HCT116 (cell line): ENCODE measurements around the gene BEND6. TPM values are rescaled to one million over a fixed set of nuclear protein-coding genes. Genes with fewer than 3 reads are reported as not detected.

Experiments used
- ATAC-seq: fragments of 200-7000 bp; cut with Tn5 transposase; 2 replicates; pipeline ENCODE4 v1.9.1; 2020; ENCODE audit warnings: mild to moderate bottlenecking, moderate library complexity
- BruUV-seq: library from RNA; stranded (reverse); fragments of 400-500 nt; replicated peaks from 2 replicates; lab custom pipeline; 2021; lab: Mats Ljungman, UMichigan
- CTCF ChIA-PET: fragments of 300-600 bp; sonication (Branson Sonifier 250); formaldehyde crosslinking; loops from one replicate; lab custom pipeline; 2021; ENCODE audit warnings: antibody characterized with exemption; lab: Charles Lee
- POLR2A ChIA-PET: fragments of 300-600, 350-600 bp; sonication (Branson Sonifier 250); formaldehyde crosslinking; loops from one replicate; lab custom pipeline; 2021; ENCODE audit warnings: antibody characterized with exemption; lab: Charles Lee
- RAD21 ChIA-PET, 2 experiments: fragments of 300-600 bp; sonication (Branson Sonifier 250); formaldehyde crosslinking; loops; one replicate each; lab custom pipeline; 2023; ENCODE audit warnings: low total read pairs in 2 of 2; ENCODE audit not compliant: uncharacterized antibody in 2 of 2, unreplicated experiment in 2 of 2, low non-redundant PET in 1 of 2; lab: Charles Lee
- DNase-seq: peaks from one replicate; pipeline ENCODE4 v3.0.0-alpha.2; 2010; ENCODE audit warnings: low read depth, low spot score
- H2AFZ ChIP-seq: fragments of 200-600 bp; shearing (Covaris generic), sonication (generic); 2 replicates; pipeline ENCODE4 v1.6.1; 2017; ENCODE audit warnings: low read depth, mixed run types, mixed read lengths, antibody characterized with exemption, low read length; ENCODE audit not compliant: poor library complexity, severe bottlenecking
- H3K27ac ChIP-seq: 2 replicates; pipeline ENCODE4 v1.5.1; 2012; ENCODE audit warnings: low read depth, low read length
- H3K27me3 ChIP-seq: fragments of 200-600 bp; sonication (generic); 2 replicates; pipeline ENCODE4 v1.6.1; 2016; ENCODE audit warnings: mixed run types, low read length, mixed read lengths; ENCODE audit not compliant: insufficient read depth
- H3K36me3 ChIP-seq, 2 experiments: fragments of 200-500 bp in 1 of 2; fragments of 200-600 bp in 1 of 2; sonication (Bioruptor generic) in 1 of 2; sonication (generic) in 1 of 2; 2 replicates each; pipeline versions ENCODE4 v1.5.1 to v1.6.1; 2014 to 2016; ENCODE audit warnings: low read length in 2 of 2, inconsistent platforms in 1 of 2, mixed read lengths in 1 of 2, mixed run types in 1 of 2; ENCODE audit not compliant: insufficient read depth in 2 of 2, control insufficient read depth in 1 of 2
- H3K4me1 ChIP-seq, 2 experiments: fragments of 200-600 bp in 1 of 2; sonication (generic) in 1 of 2; 2 replicates each; pipeline versions ENCODE4 v1.5.1 to v1.6.1; 2012 to 2017; ENCODE audit warnings: low read length in 2 of 2, inconsistent platforms in 1 of 2, mild to moderate bottlenecking in 1 of 2, mixed read lengths in 1 of 2, mixed run types in 1 of 2, moderate library complexity in 1 of 2; ENCODE audit not compliant: insufficient read depth in 2 of 2, control insufficient read depth in 1 of 2
- H3K4me2 ChIP-seq: fragments of 200-600 bp; sonication (generic); 2 replicates; pipeline ENCODE4 v1.6.1; 2017; ENCODE audit warnings: mixed run types, low read length, mixed read lengths
- H3K4me3 ChIP-seq, 2 experiments: fragments of 200-600 bp in 1 of 2; sonication (generic) in 1 of 2; replicated peaks in 1 of 2; 2 replicates each; pipeline ENCODE4 v1.5.1; 2011 to 2016; ENCODE audit warnings: low read length in 2 of 2, control low read depth in 1 of 2, low read depth in 1 of 2, mild to moderate bottlenecking in 1 of 2, mixed read lengths in 1 of 2, mixed run types in 1 of 2
- H3K79me2 ChIP-seq: fragments of 200-600 bp; sonication (generic); 2 replicates; pipeline ENCODE4 v1.6.1; 2017; ENCODE audit warnings: mild to moderate bottlenecking, mixed run types, low read length, moderate library complexity, mixed read lengths; ENCODE audit not compliant: insufficient read depth
- H3K9ac ChIP-seq: fragments of 200-600 bp; sonication (generic); 2 replicates; pipeline ENCODE4 v1.6.1; 2016; ENCODE audit warnings: low read length, mixed read lengths
- H3K9me2 ChIP-seq: fragments of 200-600 bp; sonication (generic), shearing (Covaris generic); 2 replicates; pipeline ENCODE4 v1.6.1; 2017; ENCODE audit warnings: mixed run types, mild to moderate bottlenecking, moderate library complexity; ENCODE audit not compliant: insufficient read depth
- H3K9me3 ChIP-seq, 2 experiments: fragments of 200-500 bp in 1 of 2; fragments of 200-600 bp in 1 of 2; sonication (Bioruptor generic) in 1 of 2; sonication (generic) in 1 of 2; 2 replicates each; pipeline ENCODE4 v1.6.1; 2014 to 2017; ENCODE audit warnings: low read length in 2 of 2, mixed read lengths in 2 of 2, inconsistent platforms in 1 of 2, low read depth in 1 of 2, mild to moderate bottlenecking in 1 of 2, mixed run types in 1 of 2, moderate library complexity in 1 of 2; ENCODE audit not compliant: control insufficient read depth in 1 of 2, insufficient read depth in 1 of 2
- H4K20me1 ChIP-seq: fragments of 200-600 bp; sonication (generic), shearing (Covaris generic); 2 replicates; pipeline ENCODE4 v1.6.1; 2017; ENCODE audit warnings: mixed run types, mild to moderate bottlenecking, moderate library complexity; ENCODE audit not compliant: insufficient read depth
- EZH2 ChIP-seq: fragments of 200-600 bp; sonication (generic); IDR thresholded peaks from 2 replicates; pipeline ENCODE4 v1.6.1; 2017; ENCODE audit warnings: antibody characterized with exemption, mixed run types
- JUND ChIP-seq: IDR thresholded peaks from 2 replicates; pipeline ENCODE4 v1.6.1; 2012
- POLR2AphosphoS5 ChIP-seq: IDR thresholded peaks from 2 replicates; pipeline ENCODE4 v1.6.1; 2011; ENCODE audit warnings: mild to moderate bottlenecking, low read depth, low read length, moderate library complexity
- RAD21 ChIP-seq: IDR thresholded peaks from 2 replicates; pipeline ENCODE4 v1.6.1; 2012; ENCODE audit warnings: low read depth, mild to moderate bottlenecking
- SP1 ChIP-seq: IDR thresholded peaks from 2 replicates; pipeline ENCODE4 v1.6.1; 2012; ENCODE audit warnings: low read depth
- SRF ChIP-seq: IDR thresholded peaks from 2 replicates; pipeline ENCODE4 v1.6.1; 2012; ENCODE audit warnings: low read depth
- TCF7L2 ChIP-seq: IDR thresholded peaks from 2 replicates; pipeline ENCODE4 v1.7.0; 2011; ENCODE audit warnings: borderline replicate concordance, inconsistent platforms; ENCODE audit not compliant: insufficient read depth, insufficient read length; ENCODE audit errors: extremely low read depth
- YY1 ChIP-seq: IDR thresholded peaks from 2 replicates; pipeline ENCODE4 v1.6.1; 2011; ENCODE audit warnings: low read length, low read depth, moderate library complexity, mild to moderate bottlenecking; ENCODE audit not compliant: insufficient replicate concordance; ENCODE audit errors: extremely low read depth
- ZNF274 ChIP-seq: fragments of 200-500 bp; sonication (Bioruptor generic); IDR thresholded peaks from 2 replicates; pipeline ENCODE4 v1.6.1; 2014; ENCODE audit warnings: mild to moderate bottlenecking, low read depth, low read length, inconsistent platforms
- intact Hi-C: fragments of 100-400 bp; cut with micrococcal nuclease; formaldehyde crosslinking; loops from 2 replicates; pipeline ENCODE4 v1.10.0; 2022
- total RNA-seq: library from RNA; stranded (reverse); gene quantifications from one replicate; pipeline ENCODE4 v1.2.1, GENCODE V29; 2021; ENCODE audit not compliant: unreplicated experiment
- TF ChIP-seq, protein P1 (sequence below), 3 experiments: fragments of 200-600 bp in 1 of 3; sonication (generic) in 1 of 3; IDR thresholded peaks in 2 of 3; conservative IDR thresholded peaks in 1 of 3; 2 replicates each; pipeline ENCODE4 v1.5.1; 2012 to 2017; ENCODE audit warnings: low read depth in 2 of 3, low read length in 2 of 3, antibody characterized with exemption in 1 of 3, borderline replicate concordance in 1 of 3, control low read depth in 1 of 3, mild to moderate bottlenecking in 1 of 3, mixed read lengths in 1 of 3, mixed run types in 1 of 3, moderate library complexity in 1 of 3; ENCODE audit not compliant: insufficient read depth in 1 of 3
- TF ChIP-seq, protein P2 (sequence below): IDR thresholded peaks from 2 replicates; pipeline ENCODE4 v1.6.1; 2012; ENCODE audit warnings: low read depth

Gene BEND6
- total RNA-seq, 1 experiment from 2014 or later: 4.0 TPM

DNA sequence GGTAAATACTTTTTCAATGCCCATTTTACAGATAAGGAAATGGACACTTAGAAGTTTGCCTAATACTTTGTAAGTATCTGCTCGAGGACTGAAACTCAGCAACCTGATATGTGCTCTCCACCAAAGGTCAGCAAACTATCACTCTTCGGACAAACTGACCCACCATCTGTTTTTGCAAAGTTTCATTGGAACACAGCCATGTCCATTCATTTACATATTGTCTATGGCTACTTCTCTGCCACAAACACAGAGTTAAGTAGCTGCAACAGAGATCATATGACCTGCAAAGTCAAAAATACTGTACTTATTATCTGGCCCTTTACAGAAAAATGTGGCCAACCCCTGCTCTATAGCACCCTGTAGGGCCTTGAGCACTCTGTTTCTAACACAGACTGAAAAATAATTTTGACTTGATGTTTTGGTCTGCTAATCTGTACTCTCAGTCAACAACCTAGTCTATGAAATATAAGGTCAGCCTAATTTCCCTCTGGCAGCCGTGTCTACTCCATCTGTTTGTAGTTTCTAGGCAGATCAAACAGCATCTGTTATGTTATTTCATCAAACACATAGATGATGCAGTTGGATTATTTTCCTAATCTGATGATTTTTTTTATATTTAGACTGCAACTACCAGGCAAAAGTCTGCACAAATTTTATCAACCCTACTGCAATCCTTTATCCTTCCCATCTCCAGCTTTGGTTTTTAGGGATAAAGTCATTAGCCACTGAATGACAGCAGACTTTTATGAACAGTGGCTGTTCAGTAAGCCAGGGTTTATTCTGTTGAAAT lies 41.4 kb upstream of the BEND6 start:
- Histone ChIP-seq H3K9ac (no peak overlapping the region), H3K27ac (no peak overlapping the region), H3K9me3 (no peaks in the 10 kb centered on the region), H3K27me3 (no peaks in the 10 kb centered on the region), H4K20me1 (no peaks in the 10 kb centered on the region; the same call in 1 of the 2 replicates), H3K4me2 (peak overlapping the region; percentile 62; the same call in 1 of the 2 replicates), H3K9me2 (no peaks in the 10 kb centered on the region), H3K36me3 (no peaks in the 10 kb centered on the region), H3K4me3 (no peak overlapping the region), H3K79me2 (peaks cover 72% of the 10 kb centered on the region), H2AFZ (no peak overlapping the region), H3K4me1 (peaks cover 69 to 87% of the 10 kb centered on the region in 2 experiments)
- TF ChIP-seq POLR2AphosphoS5: no peak
- TF ChIP-seq, protein P1, sequence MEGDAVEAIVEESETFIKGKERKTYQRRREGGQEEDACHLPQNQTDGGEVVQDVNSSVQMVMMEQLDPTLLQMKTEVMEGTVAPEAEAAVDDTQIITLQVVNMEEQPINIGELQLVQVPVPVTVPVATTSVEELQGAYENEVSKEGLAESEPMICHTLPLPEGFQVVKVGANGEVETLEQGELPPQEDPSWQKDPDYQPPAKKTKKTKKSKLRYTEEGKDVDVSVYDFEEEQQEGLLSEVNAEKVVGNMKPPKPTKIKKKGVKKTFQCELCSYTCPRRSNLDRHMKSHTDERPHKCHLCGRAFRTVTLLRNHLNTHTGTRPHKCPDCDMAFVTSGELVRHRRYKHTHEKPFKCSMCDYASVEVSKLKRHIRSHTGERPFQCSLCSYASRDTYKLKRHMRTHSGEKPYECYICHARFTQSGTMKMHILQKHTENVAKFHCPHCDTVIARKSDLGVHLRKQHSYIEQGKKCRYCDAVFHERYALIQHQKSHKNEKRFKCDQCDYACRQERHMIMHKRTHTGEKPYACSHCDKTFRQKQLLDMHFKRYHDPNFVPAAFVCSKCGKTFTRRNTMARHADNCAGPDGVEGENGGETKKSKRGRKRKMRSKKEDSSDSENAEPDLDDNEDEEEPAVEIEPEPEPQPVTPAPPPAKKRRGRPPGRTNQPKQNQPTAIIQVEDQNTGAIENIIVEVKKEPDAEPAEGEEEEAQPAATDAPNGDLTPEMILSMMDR (IDR thresholded peaks at IDR 0.05 in 2 of 3, conservative IDR thresholded peaks at IDR 0.05 in 1 of 3; ENCODE audit: borderline replicate concordance in 1 of 3, insufficient read depth in 1 of 3, low read depth in 2 of 3, low read length in 2 of 3): no peak
- no peak for TF ChIP-seq ZNF274
- TF ChIP-seq YY1: no peak
- TF ChIP-seq, protein P2, sequence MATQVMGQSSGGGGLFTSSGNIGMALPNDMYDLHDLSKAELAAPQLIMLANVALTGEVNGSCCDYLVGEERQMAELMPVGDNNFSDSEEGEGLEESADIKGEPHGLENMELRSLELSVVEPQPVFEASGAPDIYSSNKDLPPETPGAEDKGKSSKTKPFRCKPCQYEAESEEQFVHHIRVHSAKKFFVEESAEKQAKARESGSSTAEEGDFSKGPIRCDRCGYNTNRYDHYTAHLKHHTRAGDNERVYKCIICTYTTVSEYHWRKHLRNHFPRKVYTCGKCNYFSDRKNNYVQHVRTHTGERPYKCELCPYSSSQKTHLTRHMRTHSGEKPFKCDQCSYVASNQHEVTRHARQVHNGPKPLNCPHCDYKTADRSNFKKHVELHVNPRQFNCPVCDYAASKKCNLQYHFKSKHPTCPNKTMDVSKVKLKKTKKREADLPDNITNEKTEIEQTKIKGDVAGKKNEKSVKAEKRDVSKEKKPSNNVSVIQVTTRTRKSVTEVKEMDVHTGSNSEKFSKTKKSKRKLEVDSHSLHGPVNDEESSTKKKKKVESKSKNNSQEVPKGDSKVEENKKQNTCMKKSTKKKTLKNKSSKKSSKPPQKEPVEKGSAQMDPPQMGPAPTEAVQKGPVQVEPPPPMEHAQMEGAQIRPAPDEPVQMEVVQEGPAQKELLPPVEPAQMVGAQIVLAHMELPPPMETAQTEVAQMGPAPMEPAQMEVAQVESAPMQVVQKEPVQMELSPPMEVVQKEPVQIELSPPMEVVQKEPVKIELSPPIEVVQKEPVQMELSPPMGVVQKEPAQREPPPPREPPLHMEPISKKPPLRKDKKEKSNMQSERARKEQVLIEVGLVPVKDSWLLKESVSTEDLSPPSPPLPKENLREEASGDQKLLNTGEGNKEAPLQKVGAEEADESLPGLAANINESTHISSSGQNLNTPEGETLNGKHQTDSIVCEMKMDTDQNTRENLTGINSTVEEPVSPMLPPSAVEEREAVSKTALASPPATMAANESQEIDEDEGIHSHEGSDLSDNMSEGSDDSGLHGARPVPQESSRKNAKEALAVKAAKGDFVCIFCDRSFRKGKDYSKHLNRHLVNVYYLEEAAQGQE: no peak
- TF ChIP-seq JUND: no peak
- TF ChIP-seq RAD21: no peak
- no peak for TF ChIP-seq EZH2
- TF ChIP-seq SP1: no peak
- TF ChIP-seq TCF7L2: no peak
- no peak for TF ChIP-seq SRF
- BruUV-seq: no TSS peak
- ATAC-seq: no peak
- ChIA-PET CTCF (interaction anchor here (1.3 to 3.2 kb wide), 2 partner anchors 9 to 10 kb away, joined by 10 to 15 read pairs; no protein-coding TSS in a partner anchor), POLR2A (interaction anchor here (1.4 kb wide), 1 partner anchor 12 kb away, joined by 3 read pairs; no protein-coding TSS in a partner anchor), RAD21 (no interaction called here)
- no peak for DNase-seq
- intact Hi-C loops: no loop called here
